Neuron (in vitro differentiated cells): ENCODE results near the gene CRYGS.
"Not testable (repeated sequence)": the region's sequence is repeated elsewhere in the genome, so short reads cannot be mapped to it uniquely, and the experiment has no call there.

Experiments
- H2AFZ ChIP-seq: one replicate; pipeline ENCODE4 v1.6.1; 2013; ENCODE audit warnings: low read depth, mild to moderate bottlenecking, inconsistent platforms, low read length, moderate library complexity
- H3K27me3 ChIP-seq: one replicate; pipeline ENCODE4 v1.6.1; 2013; ENCODE audit warnings: low read length; ENCODE audit not compliant: insufficient read depth
- H3K36me3 ChIP-seq: one replicate; pipeline ENCODE4 v1.6.1; 2013; ENCODE audit warnings: low read length; ENCODE audit not compliant: insufficient read depth
- H3K4me1 ChIP-seq: one replicate; pipeline ENCODE4 v1.6.1; 2013; ENCODE audit warnings: low read length; ENCODE audit not compliant: insufficient read depth
- H3K4me3 ChIP-seq: 2 replicates; pipeline ENCODE4 v1.5.1; 2013; ENCODE audit warnings: mild to moderate bottlenecking, low read length, moderate library complexity
- H3K9me3 ChIP-seq: one replicate; pipeline ENCODE4 v1.6.1; 2013; ENCODE audit warnings: low read length

CRYGS gene

GRCh38 chr3:186544281-186544680, at the start of gene CRYGS:
CRYGS (minus strand) TSS chr3:186544380; CDS start chr3:186544326, 54 bp downstream.
- Histone ChIP-seq H3K36me3 (peaks cover 12% of the 10 kb centered on the region), H3K27me3 (no peaks in the 10 kb centered on the region), H3K4me1 (peaks cover 3% of the 10 kb centered on the region), H3K4me3 (no peak within 1 kb of the TSS), H3K9me3 (no peaks in the 10 kb centered on the region), H2AFZ (no peak within 1 kb of the TSS)

DNA sequence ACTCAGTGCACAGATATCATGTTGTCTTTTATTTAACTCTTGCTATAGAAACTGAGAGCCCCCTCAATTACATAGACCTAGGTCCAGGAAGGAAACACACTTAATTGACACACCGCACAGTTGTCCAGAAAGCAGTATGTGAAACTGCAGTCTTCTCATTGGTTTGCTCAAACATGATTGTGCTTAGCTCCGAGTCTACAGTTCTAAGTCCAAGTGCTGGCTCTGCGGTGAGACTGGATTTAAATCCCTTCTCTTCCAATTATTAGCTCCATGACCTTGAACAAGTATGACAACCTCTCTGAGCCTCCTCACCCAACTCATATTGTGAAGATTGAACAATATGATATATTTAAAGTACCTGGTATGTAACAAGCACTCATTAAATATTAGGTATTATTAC, 49.7 kb upstream of the CRYGS start:
- Histone ChIP-seq H2AFZ (no peak overlapping the region), H3K27me3 (no peaks in the 10 kb centered on the region), H3K4me1 (no peaks in the 10 kb centered on the region), H3K36me3 (no peaks in the 10 kb centered on the region), H3K4me3 (no peak overlapping the region), H3K9me3 (no peaks in the 10 kb centered on the region)

- Histone ChIP-seq H3K4me3 (no peak overlapping the region), H3K36me3 (no peaks in the 10 kb centered on the region), H2AFZ (no peak overlapping the region), H3K27me3 (no peaks in the 10 kb centered on the region), H3K4me1 (no peaks in the 10 kb centered on the region), H3K9me3 (no peaks in the 10 kb centered on the region)
Measured at GRCh38 chr3:186592682-186593081, 48.5 kb upstream of the CRYGS start.

GRCh38 chr3:186590580-186591295, 46.6 kb upstream of the CRYGS start:
- Histone ChIP-seq H3K27me3 (no peaks in the 10 kb centered on the region), H2AFZ (no peak overlapping the region), H3K36me3 (peaks cover 6% of the 10 kb centered on the region), H3K4me3 (no peak overlapping the region), H3K9me3 (no peaks in the 10 kb centered on the region), H3K4me1 (no peaks in the 10 kb centered on the region)

DNA sequence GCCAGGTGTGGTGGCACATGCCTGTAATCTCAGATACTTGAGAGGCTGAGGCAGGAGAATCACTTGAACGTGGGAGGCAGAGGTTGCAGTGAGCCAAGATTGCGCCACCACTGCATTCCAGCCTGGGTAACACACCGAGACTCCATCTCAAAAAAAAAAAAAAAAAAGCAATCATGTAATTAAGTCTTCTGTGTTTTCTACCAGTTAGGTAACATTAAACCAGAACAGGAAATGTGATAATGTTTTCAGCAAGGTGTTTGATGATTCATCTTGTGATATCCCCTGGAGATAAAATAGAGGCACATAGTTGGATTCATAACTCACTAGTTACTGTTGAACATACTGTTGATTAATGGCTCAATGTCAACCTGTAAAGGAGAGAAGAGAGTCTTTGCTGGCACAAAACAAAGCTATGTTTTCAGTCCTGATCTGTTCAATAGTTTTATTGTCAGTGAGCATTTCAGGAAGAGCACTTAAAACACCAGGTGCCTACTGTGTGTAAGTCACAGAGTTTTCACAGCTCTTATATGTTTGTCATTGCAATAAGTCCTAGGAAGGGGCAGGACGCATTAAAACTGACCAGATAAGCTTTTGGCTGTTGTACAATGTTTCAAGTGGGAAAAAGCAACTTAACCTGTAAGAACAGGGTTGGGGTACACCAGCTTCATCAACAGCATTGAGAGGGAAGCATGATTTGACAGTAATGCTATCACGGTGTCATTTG, 45.8 kb upstream of the CRYGS start:
- Histone ChIP-seq H3K9me3 (no peaks in the 10 kb centered on the region), H3K27me3 (no peaks in the 10 kb centered on the region), H2AFZ (no peak overlapping the region), H3K4me3 (no peak overlapping the region), H3K36me3 (peaks cover 13% of the 10 kb centered on the region), H3K4me1 (no peaks in the 10 kb centered on the region)

- no peak overlapping the region for H3K4me3 ChIP-seq
- no peaks in the 10 kb centered on the region for H3K27me3 ChIP-seq
- no peaks in the 10 kb centered on the region for H3K4me1 ChIP-seq
- no peak overlapping the region for H2AFZ ChIP-seq
- H3K36me3 ChIP-seq = peaks cover 22% of the 10 kb centered on the region
- no peaks in the 10 kb centered on the region for H3K9me3 ChIP-seq
Measured at GRCh38 chr3:186589121-186589520, 44.9 kb upstream of the CRYGS start.

DNA sequence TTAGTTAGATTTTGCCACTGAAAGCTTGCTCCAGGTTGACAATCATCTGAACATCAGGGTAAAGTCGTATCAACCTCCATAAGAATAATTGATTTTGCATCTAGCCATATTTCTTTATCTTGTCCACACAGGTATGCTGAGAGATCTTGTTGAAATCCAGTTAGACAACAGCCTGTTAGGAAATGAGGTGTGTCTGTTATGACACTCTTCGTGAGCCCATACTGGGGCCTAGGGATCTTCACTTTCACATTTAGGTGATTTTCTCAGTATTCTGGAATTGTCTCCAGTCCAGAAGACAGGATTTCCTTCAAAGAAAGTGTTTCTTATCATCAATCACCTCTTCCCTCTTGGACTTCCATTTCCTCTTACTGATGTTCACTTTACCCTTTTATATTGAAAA, 44.5 kb upstream of the CRYGS start:
- Histone ChIP-seq H3K27me3 (no peaks in the 10 kb centered on the region), H2AFZ (no peak overlapping the region), H3K9me3 (no peaks in the 10 kb centered on the region), H3K4me3 (no peak overlapping the region), H3K36me3 (peaks cover 27% of the 10 kb centered on the region), H3K4me1 (no peaks in the 10 kb centered on the region)

- Histone ChIP-seq H3K4me1 (no peaks in the 10 kb centered on the region), H3K9me3 (no peaks in the 10 kb centered on the region), H3K27me3 (no peaks in the 10 kb centered on the region), H2AFZ (no peak overlapping the region), H3K4me3 (no peak overlapping the region), H3K36me3 (peaks cover 39% of the 10 kb centered on the region)
Measured at GRCh38 chr3:186587183-186587582, 43.0 kb upstream of the CRYGS start.

- H2AFZ ChIP-seq, H3K9me3 ChIP-seq, H3K4me3 ChIP-seq, H3K4me1 ChIP-seq, H3K27me3 ChIP-seq: not testable (repeated sequence)
- H3K36me3 ChIP-seq = peaks cover 46% of the 10 kb centered on the region
Measured at GRCh38 chr3:186586245-186586644, 42.1 kb upstream of the CRYGS start.

GRCh38 chr3:186583831-186584230, 39.7 kb upstream of the CRYGS start:
- Histone ChIP-seq H3K4me3 (no peak overlapping the region), H3K9me3 (no peaks in the 10 kb centered on the region), H3K27me3 (no peaks in the 10 kb centered on the region), H3K4me1 (no peaks in the 10 kb centered on the region), H2AFZ (no peak overlapping the region), H3K36me3 (peaks cover 66% of the 10 kb centered on the region)

DNA sequence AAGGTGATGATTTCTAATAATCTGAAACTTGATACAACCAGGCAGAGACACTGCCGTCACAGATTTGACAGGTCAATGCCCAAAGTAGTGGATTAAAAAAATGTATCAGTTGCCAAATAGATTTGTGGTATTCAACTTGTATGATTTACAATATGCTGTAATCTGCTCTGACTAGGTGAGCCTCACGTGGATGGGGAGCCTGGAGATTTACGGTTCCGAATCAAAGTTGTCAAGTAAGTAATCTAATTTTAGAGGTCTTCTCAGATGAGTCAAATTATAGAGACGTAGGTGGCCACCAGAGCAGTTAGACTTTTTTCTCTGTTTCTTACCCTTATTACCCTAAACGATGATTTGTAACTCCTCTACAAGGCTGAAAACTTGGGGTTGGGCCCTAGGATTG, 38.4 kb upstream of the CRYGS start:
- Histone ChIP-seq H2AFZ (no peak overlapping the region), H3K4me1 (no peaks in the 10 kb centered on the region), H3K4me3 (no peak overlapping the region), H3K9me3 (no peaks in the 10 kb centered on the region), H3K27me3 (no peaks in the 10 kb centered on the region), H3K36me3 (peaks cover 79% of the 10 kb centered on the region)

DNA sequence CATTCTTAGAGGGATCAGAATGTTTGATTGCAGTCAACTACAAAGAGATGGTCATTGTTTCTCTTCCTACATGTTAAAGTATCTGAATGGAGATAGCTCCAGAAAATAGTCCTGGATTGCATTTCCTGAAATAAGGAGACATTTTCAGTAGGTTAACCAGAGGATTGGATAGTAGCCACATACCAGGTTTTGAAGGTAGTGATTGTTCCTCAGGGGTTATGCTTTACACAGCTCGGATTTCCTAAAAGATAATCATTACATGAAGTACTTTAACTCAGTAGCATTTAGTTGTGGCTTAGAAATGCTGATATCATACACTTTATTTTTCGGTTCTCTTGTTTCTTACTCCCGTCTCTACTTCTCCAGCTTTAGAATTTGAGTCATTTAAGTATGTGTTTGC, 36.6 kb upstream of the CRYGS start:
- H3K4me3 ChIP-seq = no peak overlapping the region
- no peaks in the 10 kb centered on the region for H3K4me1 ChIP-seq
- peaks cover 90% of the 10 kb centered on the region for H3K36me3 ChIP-seq
- H3K9me3 ChIP-seq = no peaks in the 10 kb centered on the region
- no peaks in the 10 kb centered on the region for H3K27me3 ChIP-seq
- H2AFZ ChIP-seq = no peak overlapping the region

- H3K4me3 ChIP-seq = no peak overlapping the region
- no peaks in the 10 kb centered on the region for H3K4me1 ChIP-seq
- H2AFZ ChIP-seq = no peak overlapping the region
- H3K27me3 ChIP-seq = no peaks in the 10 kb centered on the region
- no peaks in the 10 kb centered on the region for H3K9me3 ChIP-seq
- H3K36me3 ChIP-seq = peaks cover 84% of the 10 kb centered on the region
Measured at GRCh38 chr3:186577521-186577920, 33.3 kb upstream of the CRYGS start.
